AG08396 (cell line): ENCODE results near the gene PDIA5.

Experiments
- DNase-seq: peaks from one replicate; pipeline ENCODE4 v3.0.0; 2012; ENCODE audit warnings: low spot score, mixed read lengths

PDIA5 gene

GRCh38 chr3:123042413-123042812, 24.4 kb upstream of the PDIA5 start:
- no peak for DNase-seq

- DNase-seq = no peak
Measured at GRCh38 chr3:123044981-123045763, 21.7 kb upstream of the PDIA5 start.

- no peak for DNase-seq
Measured at GRCh38 chr3:123046262-123047061, 20.4 kb upstream of the PDIA5 start.

- no peak for DNase-seq
Measured at GRCh38 chr3:123047062-123047319, 19.8 kb upstream of the PDIA5 start.

- DNase-seq = no peak
Measured at GRCh38 chr3:123048480-123049237, 18.2 kb upstream of the PDIA5 start.

GRCh38 chr3:123050666-123051065, 16.2 kb upstream of the PDIA5 start:
- DNase-seq = no peak

- no peak for DNase-seq
Measured at GRCh38 chr3:123053107-123053506, 13.7 kb upstream of the PDIA5 start.

- DNase-seq = no peak
Measured at GRCh38 chr3:123054109-123054778, 12.6 kb upstream of the PDIA5 start.

- no peak for DNase-seq
Measured at GRCh38 chr3:123054931-123055330, 11.9 kb upstream of the PDIA5 start.

- no peak for DNase-seq
Measured at GRCh38 chr3:123055352-123055751, 11.5 kb upstream of the PDIA5 start.

GRCh38 chr3:123058505-123058904, 8.3 kb upstream of the PDIA5 start:
- DNase-seq = no peak

- no peak for DNase-seq
Measured at GRCh38 chr3:123060054-123060453, 6.8 kb upstream of the PDIA5 start.

GRCh38 chr3:123061856-123062255, 5.0 kb upstream of the PDIA5 start:
- no peak for DNase-seq

GRCh38 chr3:123063034-123063433, 3.8 kb upstream of the PDIA5 start:
- DNase-seq = no peak

GRCh38 chr3:123064506-123064905, 2.3 kb upstream of the PDIA5 start:
- DNase-seq = no peak

- no peak for DNase-seq
Measured at GRCh38 chr3:123064914-123065313, 1.9 kb upstream of the PDIA5 start.

- DNase-seq = no peak
Measured at GRCh38 chr3:123066599-123066895, 278 bp upstream of the PDIA5 start.

GRCh38 chr3:123067689-123068600, 1.1 kb downstream of the PDIA5 start:
- DNase-seq = peak; percentile 27

GRCh38 chr3:123068601-123069381, 2.0 kb downstream of the PDIA5 start:
- DNase-seq = no peak

GRCh38 chr3:123070510-123070909, 3.7 kb downstream of the PDIA5 start:
- no peak for DNase-seq

- DNase-seq = no peak
Measured at GRCh38 chr3:123071146-123071545, 4.3 kb downstream of the PDIA5 start.
